HepG2 (cell line): ENCODE data around the gene RPL36AL. TPM values are rescaled to one million over a fixed set of nuclear protein-coding genes. Genes with fewer than 3 reads are reported as not detected.

ENCODE experiments used
- ARNTL ChIP-seq: sonication (generic); formaldehyde crosslinking; IDR thresholded peaks from 2 replicates; pipeline ENCODE4 v1.4.0; 2020; ENCODE audit warnings: mild to moderate bottlenecking, missing genetic modification reagents
- CCAR2 ChIP-seq: fragments of 200-400 bp; formaldehyde crosslinking; optimal IDR thresholded peaks from 2 replicates; pipeline ENCODE3; 2018; ENCODE audit warnings: low read depth, mild to moderate bottlenecking, low read length, moderate library complexity
- FOXA1 ChIP-seq, 2 experiments: fragments of 450-650 bp in 1 of 2; sonication (generic) in 1 of 2; formaldehyde crosslinking in 1 of 2; IDR thresholded peaks; 2 replicates each; pipeline versions ENCODE4 v1.4.0 to v1.6.1; 2016 to 2020; ENCODE audit warnings: missing genetic modification reagents in 1 of 2
- HDAC1 ChIP-seq: sonication (generic); formaldehyde crosslinking; IDR thresholded peaks from 2 replicates; pipeline ENCODE4 v1.5.1; 2020; ENCODE audit warnings: mild to moderate bottlenecking, missing genetic modification reagents
- HMGXB3 ChIP-seq: sonication (generic); formaldehyde crosslinking; IDR thresholded peaks from 2 replicates; pipeline ENCODE4 v1.4.0; 2020; ENCODE audit warnings: missing genetic modification reagents, borderline replicate concordance
- PLRG1 ChIP-seq: fragments of 450-650 bp; conservative IDR thresholded peaks from 2 replicates; pipeline ENCODE4 v1.6.1; 2016
- PRDM10 ChIP-seq: sonication (generic); formaldehyde crosslinking; IDR thresholded peaks from 2 replicates; pipeline ENCODE4 v1.4.0; 2020; ENCODE audit warnings: low read depth, missing genetic modification reagents
- PRMT3 ChIP-seq: sonication (generic); formaldehyde crosslinking; IDR thresholded peaks from 2 replicates; pipeline ENCODE4 v1.8.1; 2022; ENCODE audit warnings: low read depth, mild to moderate bottlenecking, moderate library complexity, missing genetic modification reagents, borderline replicate concordance
- RCOR2 ChIP-seq: IDR thresholded peaks from 2 replicates; pipeline ENCODE4 v1.6.1; 2016; ENCODE audit warnings: missing biosample characterization, missing genetic modification reagents
- REXO4 ChIP-seq: sonication (generic); formaldehyde crosslinking; IDR thresholded peaks from 2 replicates; pipeline ENCODE4 v1.8.0; 2022; ENCODE audit warnings: missing genetic modification reagents, mild to moderate bottlenecking, borderline replicate concordance
- SATB2 ChIP-seq: sonication (generic); formaldehyde crosslinking; IDR thresholded peaks from 2 replicates; pipeline ENCODE4 v1.5.0; 2020; ENCODE audit warnings: missing genetic modification reagents
- SP140L ChIP-seq: sonication (generic); formaldehyde crosslinking; IDR thresholded peaks from 2 replicates; pipeline ENCODE4 v1.4.0; 2020; ENCODE audit warnings: missing genetic modification reagents, borderline replicate concordance
- STAT6 ChIP-seq: sonication (generic); formaldehyde crosslinking; IDR thresholded peaks from 2 replicates; pipeline ENCODE4 v1.4.0; 2020; ENCODE audit warnings: missing genetic modification reagents, mild to moderate bottlenecking, borderline replicate concordance
- TEF ChIP-seq: sonication (generic); formaldehyde crosslinking; IDR thresholded peaks from 2 replicates; pipeline ENCODE4 v1.5.0; 2020; ENCODE audit warnings: missing genetic modification reagents
- TOE1 ChIP-seq: sonication (generic); formaldehyde crosslinking; IDR thresholded peaks from 2 replicates; pipeline ENCODE4 v1.4.0; 2020; ENCODE audit warnings: mild to moderate bottlenecking, missing genetic modification reagents
- ZNF230 ChIP-seq: sonication (generic); formaldehyde crosslinking; IDR thresholded peaks from 2 replicates; pipeline ENCODE4 v1.4.0; 2020; ENCODE audit warnings: mild to moderate bottlenecking, missing genetic modification reagents
- ZNF232 ChIP-seq: sonication (generic); formaldehyde crosslinking; IDR thresholded peaks from 2 replicates; pipeline ENCODE4 v1.4.0; 2020; ENCODE audit warnings: missing genetic modification reagents, borderline replicate concordance
- ZNF432 ChIP-seq: sonication (generic); formaldehyde crosslinking; IDR thresholded peaks from 2 replicates; pipeline ENCODE4 v1.5.0; 2020; ENCODE audit warnings: missing genetic modification reagents, mild to moderate bottlenecking, borderline replicate concordance
- ZNF460 ChIP-seq: sonication (generic); formaldehyde crosslinking; IDR thresholded peaks from 2 replicates; pipeline ENCODE4 v1.5.1; 2020; ENCODE audit warnings: missing genetic modification reagents, mild to moderate bottlenecking, borderline replicate concordance
- polyA plus RNA-seq, 8 experiments: library from polyadenylated mRNA; depleted of rRNA in 3 of 8; stranded (reverse) in 7 of 8; unstranded in 1 of 8; fragments of >200 nt; fragmentation: Illumina TruSeq in 4 of 8; extraction: Trizol in 4 of 8; gene quantifications; 2 replicates each; pipeline versions ENCODE4 v1.2.1 to v1.2.3, GENCODE V29; 2011 to 2016; ENCODE audit warnings: low read depth in 4 of 8, missing spikeins in 1 of 8, mixed read lengths in 1 of 8; ENCODE audit not compliant: insufficient read depth in 1 of 8
- total RNA-seq, 5 experiments: library from RNA; depleted of rRNA; stranded (reverse); fragments of >200 nt; fragmentation: Illumina TruSeq; extraction: Trizol; gene quantifications; 2 replicates each; pipeline ENCODE4 v1.2.3, GENCODE V29; 2016; ENCODE audit warnings: low read depth in 1 of 5

RPL36AL gene
- total and polyA plus RNA-seq, 2 of the 13 experiments (the other 11 are each of a cell fraction or from before 2014, with no cell fraction given) = 90.0 to 294 TPM

- TF ChIP-seq ZNF230 = no peak
- no peak for TF ChIP-seq HMGXB3 (CRISPR knock-in tag)
- TF ChIP-seq ZNF232 (CRISPR knock-in tag) = no peak
- peak; percentile 43; the same call in 1 of the 2 replicates for TF ChIP-seq PRDM10
- TF ChIP-seq ZNF432 (CRISPR knock-in tag) = no peak
- peak; percentile 87; the same call in 1 of the 2 replicates for TF ChIP-seq STAT6 (CRISPR knock-in tag)
- TF ChIP-seq CCAR2 = peak; percentile 73
- no peak for TF ChIP-seq TEF
- 0 out of 2 replicates have a peak, but pooled peaks have one; percentile 46 for TF ChIP-seq ARNTL (CRISPR knock-in tag)
- TF ChIP-seq ZNF460 (CRISPR knock-in tag) = peak; percentile 55; the same call in 1 of the 2 replicates
- TF ChIP-seq HDAC1 (CRISPR knock-in tag) = peak; percentile 91
- peak; percentile 92 for TF ChIP-seq FOXA1 (IDR thresholded peaks at IDR 0.05)
- TF ChIP-seq FOXA1 (CRISPR knock-in tag; IDR thresholded peaks at IDR 0.05) = peak; percentile 99
- no peak for TF ChIP-seq REXO4 (CRISPR knock-in tag)
- TF ChIP-seq PRMT3 (CRISPR knock-in tag) = no peak
- no peak for TF ChIP-seq PLRG1
- peak; percentile 73 for TF ChIP-seq RCOR2 (CRISPR knock-in tag)
- no peak for TF ChIP-seq SP140L
- TF ChIP-seq SATB2 (CRISPR knock-in tag) = no peak; the same call in 1 of the 2 replicates
- TF ChIP-seq TOE1 (CRISPR knock-in tag) = 0 out of 2 replicates have a peak, but pooled peaks have one; percentile 48
Measured at GRCh38 chr14:49641697-49642129, 21.3 kb upstream of the RPL36AL start (continued).
